HG03139 (cell line): ENCODE results near the gene CDK13.
A peak's percentile ranks its signal among the peaks of the same experiment; 100 is the strongest.
"Not testable (repeated sequence)": the region's sequence is repeated elsewhere in the genome, so short reads cannot be mapped to it uniquely, and the experiment has no call there.

Experiments
- ATAC-seq: cut with Tn5 transposase; IDR thresholded peaks from one replicate; pipeline ENCODE4 v1.9.1; 2021; ENCODE audit not compliant: unreplicated experiment

CDK13 gene

DNA sequence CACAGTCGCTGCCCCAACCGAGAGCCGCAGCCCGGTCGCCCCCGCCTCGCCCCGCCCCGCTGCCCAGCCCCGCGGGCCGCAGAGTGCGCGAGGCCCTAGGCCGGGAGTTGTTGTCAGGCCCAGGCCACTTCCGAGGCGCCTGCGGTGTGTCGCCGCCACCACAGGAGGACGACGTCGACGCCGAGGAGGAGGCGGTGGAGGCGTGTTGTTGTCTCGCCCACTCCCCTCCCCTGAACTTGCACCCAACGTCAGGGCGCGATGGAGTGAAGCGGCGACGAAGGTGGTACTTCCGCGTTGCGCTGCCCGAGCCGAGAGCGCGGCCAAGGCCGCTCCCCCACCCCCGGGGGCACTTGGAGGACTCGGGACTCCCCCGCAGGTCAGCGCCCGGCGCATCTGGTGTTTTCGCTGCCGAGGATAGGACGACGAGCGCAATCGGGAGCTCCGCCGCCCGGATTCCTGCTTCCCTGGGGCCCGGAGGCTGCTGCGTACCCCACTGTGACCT, at the start of gene CDK13:
CDK13 (plus strand) TSS at position 286 of the 502 bp plus-strand sequence. CDS start 386 bp downstream, outside the sequence.
- peak; percentile 33 for ATAC-seq

DNA sequence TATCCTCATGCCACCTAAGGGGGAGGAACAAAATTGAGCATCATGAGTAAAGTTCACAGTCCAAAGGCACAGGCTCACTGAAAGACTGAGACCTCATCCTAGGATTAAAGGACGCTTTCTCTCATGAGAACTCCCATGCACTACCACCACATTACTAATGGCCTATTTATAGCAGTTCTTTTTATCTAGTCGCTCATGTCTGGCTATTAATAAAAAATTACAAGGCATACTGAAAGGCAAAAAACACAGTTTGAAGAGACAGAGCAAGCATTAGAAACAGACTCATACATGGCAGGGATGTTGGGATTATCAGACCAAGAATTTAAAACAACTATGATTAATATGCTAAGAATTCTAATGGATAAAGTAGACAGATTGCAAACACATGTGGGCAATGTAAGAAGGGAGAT, 46.0 kb upstream of the CDK13 start:
- ATAC-seq, result no peak

DNA sequence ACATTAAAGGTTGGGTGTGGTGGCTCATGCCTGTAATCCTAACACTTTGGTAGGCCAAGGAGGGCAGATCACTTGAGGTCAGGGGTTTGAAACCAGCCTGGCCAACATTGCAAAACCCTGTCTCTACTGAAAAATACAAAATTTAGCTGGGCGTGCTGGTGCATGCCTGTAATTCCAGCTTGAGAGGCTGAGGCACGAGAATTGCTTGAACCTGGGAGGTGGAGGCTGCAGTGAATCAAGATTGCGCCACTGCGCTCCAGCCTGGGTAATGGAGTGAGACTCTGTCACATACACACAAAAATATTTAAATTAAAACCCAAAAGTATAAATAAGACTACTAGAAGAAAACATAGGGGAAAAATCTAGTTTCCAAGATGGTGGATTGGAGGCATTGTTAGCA, 41.9 kb upstream of the CDK13 start:
- ATAC-seq, result no peak

DNA sequence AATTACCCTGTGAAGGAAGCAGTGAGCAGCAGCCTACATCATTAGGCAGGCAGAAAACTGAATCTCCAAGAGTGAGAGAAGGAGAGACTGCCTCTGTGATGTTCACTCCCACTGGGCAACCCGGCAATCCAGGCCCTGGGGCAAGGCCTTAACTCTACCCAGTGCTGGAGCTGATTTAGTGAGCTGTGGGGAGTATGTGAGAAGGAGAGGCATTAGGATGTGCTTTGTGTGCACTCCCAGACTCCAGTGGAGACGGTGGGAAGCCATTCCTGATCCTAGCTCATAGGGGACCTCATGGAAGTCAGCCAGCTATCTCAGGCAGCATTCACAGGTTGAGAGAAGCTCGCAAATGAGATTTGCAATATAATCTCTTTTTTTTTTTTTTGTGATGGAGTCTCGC, 41.1 kb upstream of the CDK13 start:
- ATAC-seq, result no peak

DNA sequence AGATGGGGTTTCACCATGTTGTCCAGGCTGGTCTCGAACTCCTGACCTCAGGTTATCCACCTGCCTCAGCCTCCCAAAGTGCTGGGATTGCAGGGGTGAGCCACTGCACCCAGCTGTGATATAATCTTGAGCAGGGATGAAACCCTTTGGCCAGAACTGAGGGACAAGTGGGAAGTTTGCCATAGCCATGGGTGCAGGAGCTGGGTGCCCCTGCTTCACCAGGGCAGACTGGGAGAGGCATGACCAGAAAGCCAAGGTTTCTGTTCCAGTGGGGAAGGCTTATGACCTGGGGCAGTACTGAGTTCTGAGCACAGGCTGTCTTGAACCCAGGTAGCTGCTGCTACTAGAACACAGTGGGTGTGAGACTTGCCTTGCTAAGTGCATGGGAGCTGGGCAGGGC, 40.5 kb upstream of the CDK13 start:
- ATAC-seq, result no peak

DNA sequence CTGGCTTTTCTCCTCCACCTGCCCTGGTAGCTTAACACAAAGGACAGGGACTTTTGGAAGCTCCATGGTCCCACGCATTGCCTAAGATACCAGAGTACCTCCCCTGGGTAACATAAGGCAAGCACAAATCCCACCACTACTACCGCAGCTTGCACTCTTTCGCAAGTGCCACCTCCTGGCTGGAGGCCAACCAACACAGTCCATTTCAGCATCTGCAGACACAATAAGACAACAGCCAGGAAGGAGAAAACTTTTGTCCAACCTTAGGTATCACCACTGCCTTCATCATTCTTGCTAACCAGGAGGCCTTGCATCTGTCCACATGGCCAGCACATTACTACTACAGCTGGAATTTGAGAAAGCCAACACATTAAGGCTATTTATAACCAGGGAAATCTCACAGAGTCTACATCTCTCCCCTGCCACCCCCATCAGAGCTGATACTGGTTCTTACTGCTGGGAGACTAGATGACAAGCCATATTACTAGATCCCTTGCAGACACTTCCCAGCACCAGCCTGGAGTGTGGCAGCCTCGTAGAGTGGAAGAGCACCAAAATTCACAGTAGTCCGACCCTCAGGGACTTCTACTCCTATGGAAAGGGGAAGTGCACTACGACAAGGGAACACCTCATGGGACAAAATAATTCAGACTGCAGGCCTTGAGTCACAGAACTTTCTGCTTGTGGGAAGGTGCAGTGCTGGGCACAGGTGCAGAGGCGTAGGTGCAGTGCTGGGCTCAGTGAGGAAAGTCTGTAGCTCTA, 39.8 kb upstream of the CDK13 start:
- no peak for ATAC-seq

DNA sequence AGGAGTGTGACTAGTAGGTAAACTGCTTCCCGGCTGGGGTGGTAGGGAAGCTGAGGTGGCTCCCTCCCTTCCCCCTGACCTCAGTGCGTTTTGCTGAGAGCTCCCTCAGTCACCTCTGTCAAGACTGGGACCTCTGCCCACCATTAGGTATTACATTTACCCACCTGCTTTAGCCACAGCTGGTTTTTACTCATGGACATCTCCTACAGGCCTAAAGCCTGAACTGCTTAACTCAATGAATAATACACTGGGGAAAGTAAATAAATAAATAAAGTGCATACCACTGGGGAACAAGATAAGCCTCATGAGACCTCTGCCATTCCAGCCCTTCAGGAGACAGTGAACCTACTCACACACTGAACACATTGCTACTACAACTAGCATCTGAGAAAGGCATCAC, 38.9 kb upstream of the CDK13 start:
- ATAC-seq, result no peak

DNA sequence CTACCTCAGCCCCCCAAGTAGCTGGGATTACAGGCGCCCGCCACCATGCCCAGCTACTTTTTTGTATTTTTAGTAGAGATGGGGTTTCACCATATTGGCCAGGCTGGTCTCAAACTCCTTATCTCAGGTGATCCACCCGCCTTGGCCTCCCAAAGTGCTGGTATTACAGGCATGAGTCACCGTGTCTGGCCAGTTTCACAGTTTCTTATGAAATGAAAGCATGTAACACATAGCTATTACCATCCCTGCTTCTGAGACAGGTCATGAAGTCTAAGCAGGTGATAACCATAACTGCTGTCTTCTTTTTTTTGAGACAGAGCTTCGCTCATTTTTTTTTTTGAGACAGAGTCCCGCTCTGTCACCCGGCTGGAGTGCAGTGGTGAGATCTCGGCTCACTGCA, 34.2 kb upstream of the CDK13 start:
- not testable (repeated sequence) for ATAC-seq

DNA sequence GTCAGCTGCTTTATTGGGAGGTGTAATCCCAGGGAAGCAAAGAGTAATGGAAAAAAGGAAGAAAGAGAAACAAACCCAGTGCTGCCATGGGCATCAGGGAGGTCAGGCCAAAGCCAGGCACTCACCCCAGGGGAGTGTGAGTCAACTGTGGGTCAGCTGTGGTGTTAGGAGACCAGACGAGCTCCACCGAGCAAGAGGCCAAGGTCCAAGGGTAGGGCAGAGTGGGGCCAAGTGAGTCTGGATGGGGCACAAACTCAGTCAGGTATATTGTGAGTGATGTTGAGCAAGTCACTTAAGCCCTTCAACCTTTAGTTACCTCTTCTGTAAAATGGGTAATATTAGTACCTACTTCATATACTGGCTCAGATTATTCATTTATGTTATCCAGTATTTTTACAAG, 30.4 kb upstream of the CDK13 start:
- no peak for ATAC-seq

DNA sequence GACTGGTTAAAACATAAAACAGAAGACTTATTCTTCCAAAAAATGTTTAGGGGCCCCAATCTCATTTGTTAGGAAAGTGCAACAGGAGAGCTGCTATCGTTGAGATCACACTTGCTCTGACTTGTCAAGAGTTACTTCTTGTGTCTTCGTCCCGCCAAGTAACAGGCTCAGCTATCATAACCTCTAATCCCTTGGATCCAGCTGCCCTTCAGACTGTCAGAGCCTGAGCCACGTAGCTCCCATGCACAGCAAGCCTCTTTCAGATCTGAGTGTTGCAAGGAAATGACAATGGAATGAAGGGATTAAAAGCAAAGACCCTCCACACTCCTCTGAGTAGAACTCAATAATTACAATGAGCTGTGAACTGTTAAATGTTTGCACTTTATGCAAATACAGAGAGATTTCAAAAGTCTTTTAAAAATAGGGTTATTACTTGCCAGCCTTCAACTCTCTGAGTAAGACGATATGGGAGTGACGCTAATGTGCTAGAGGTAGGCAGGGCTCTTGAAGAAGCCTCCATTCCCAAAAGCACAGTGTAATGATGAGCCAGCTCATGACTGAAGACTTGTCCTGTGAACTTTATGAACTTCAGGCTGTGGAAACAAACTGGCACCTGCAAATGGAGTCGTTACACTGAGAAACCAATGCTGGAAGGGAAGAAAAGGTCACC, 28.4 kb upstream of the CDK13 start:
- ATAC-seq, result no peak

DNA sequence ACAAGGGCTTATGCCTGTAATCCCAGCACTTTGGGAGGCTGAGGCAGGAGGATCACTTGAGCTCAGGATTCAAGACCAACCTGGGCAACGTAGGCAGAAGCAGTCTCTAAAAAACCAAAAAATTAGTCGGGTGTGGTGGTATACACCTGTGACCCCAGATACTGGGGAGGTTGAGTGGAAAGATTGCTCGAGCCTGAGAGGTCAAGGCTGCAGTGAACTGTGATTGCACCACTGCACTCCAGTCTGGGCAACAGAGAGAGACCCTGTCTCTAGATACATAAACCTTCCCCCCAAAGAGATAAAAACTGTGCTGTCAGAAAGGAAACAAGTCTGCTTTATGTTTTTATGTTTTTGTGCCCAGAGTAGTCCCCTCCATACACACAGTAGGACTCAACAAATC, 27.5 kb upstream of the CDK13 start:
- ATAC-seq, result no peak

DNA sequence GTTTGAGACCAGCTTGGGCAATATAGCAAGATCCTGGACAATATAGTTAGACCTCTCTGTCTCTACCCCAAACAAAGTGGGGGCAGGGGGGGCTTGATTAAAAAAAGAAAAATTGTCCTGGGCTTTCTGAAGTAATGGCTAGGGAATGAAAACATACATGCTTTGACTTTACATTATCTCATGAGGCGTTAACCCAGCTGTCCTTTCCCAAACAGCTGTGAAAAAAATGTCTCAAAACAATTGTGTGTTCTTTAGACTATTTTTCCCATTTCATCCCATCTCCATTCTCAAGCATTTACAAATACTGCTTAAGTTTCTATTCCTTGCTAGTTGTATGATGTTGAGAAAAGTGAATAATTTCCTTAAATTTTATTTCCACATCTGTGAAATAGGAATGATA, 27.0 kb upstream of the CDK13 start:
- ATAC-seq, result no peak

DNA sequence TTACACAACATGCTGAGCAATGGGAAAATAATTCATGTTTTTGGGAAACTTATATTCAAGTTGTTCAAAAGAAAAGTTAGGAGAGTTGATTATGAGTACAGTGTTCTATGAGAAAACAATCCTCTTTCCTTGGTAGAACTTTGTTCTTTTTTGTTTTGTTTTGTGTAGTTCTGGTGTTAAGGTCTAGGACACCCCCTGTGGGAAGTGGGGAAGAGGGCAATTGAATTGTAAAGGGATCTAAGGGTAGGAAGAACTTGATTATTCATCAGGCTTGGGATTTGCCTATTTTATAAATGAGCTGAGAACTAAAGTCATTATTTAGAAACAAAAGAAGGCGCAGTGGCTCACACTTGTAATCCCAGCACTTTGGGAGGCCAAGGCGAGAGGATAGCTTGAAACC, 25.9 kb upstream of the CDK13 start:
- no peak for ATAC-seq

DNA sequence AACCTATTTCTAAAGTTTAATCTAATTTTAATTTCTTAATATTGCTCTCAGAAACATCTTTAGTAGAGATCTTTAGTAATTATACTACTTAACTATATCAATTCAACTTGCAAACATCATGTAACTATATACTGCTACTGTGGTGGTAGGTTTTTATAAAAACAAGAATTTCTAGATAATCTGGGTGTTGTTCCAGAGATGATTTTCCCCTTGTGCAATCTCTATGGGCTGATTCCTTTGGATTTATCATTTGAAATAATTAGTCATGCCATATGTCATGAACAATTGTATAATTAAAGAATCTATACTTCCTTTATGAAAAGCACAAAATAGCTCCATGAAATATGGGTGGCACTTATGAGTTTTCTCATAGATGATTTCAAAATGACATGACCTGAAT, 23.9 kb upstream of the CDK13 start:
- no peak for ATAC-seq

DNA sequence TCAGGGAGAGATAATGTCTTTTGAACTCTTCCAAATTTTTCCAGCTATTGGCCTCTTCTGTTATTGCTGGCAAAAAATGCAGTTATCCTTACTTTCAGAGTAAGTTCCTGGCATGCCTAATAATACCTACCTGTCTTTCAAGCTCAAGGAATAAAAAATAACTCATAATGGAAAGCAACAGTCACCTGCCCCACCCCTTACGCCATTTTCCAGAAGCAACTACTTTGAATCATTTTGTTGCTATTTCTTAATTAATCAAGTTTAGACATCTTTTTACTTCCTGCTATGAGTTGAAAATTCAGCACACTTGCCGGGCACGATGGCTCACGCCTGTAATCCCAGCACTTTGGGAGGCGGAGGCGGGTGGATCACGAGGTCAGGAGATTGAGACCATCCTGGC, 23.0 kb upstream of the CDK13 start:
- no peak for ATAC-seq

DNA sequence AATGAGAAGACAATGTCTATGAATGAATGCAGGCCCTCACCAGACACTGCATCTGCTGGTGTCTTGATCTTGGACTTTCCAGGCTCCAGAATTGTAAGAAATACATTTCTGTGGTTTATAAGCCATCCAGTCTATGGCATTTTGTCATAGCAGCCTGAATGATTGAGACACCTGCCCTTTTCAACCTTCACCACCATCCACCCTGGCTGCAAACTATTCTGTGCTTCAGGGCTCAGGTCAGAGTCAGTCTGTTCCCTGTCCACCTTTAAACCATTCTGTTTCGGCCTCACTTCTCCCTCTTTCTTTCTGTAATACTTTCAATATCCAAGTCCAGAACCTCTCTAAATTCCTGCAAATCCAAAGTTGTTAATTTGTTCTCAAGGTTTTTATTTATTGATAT, 15.9 kb upstream of the CDK13 start:
- no peak for ATAC-seq

DNA sequence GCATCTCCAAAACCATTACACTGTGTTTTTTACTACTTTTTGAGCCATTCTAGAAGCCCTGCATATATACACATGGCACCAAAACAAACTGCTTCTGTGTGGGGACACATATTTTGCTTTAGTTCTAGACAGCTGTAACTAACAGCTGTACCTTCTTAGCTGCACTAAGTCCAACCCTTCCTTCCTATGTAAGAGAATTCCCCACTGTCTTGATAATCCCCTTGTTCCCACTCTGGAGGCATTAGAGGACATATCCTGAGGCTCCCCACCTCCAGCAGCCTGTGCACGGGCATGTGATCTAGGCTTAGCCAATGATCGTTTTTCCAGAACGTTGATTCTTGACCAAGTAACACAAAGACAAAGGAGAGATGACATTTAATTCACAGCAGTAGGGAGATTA, 13.3 kb upstream of the CDK13 start:
- ATAC-seq, result no peak

DNA sequence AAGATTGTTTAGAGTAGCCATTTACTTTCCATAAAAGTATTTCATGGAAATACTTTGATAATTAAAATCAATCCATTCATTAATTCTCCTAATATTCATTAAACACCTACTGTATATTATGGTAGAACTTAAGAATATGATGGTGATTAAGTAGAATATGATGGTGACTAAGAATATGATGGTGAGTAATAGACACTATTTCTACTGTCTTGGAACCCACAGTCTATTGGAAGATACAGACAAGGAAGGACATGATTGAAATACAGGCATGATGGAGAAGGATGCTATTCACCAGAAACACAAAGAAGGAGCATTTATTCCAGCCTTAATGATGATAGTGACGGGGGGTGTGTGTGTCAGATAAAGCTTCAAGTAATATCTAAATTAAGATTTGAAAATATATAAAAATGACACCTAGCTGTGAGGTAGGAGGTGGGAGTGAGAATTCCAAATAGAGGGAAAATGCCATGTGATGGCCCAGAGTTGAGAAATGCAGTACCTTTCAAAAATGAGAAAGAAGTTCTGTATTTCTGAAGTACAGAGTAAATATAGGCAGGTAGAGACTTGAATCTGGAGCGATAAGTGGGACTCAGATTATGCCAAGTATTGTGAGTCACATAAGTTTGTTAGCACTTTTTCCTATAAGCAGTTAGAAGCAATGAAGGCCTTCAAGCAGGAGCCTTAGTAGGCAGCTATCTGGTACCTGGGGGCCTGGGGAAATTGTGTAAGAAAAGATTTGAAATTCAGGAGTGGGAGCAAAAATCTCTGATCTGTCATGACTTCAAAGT, 12.5 kb upstream of the CDK13 start:
- no peak for ATAC-seq

DNA sequence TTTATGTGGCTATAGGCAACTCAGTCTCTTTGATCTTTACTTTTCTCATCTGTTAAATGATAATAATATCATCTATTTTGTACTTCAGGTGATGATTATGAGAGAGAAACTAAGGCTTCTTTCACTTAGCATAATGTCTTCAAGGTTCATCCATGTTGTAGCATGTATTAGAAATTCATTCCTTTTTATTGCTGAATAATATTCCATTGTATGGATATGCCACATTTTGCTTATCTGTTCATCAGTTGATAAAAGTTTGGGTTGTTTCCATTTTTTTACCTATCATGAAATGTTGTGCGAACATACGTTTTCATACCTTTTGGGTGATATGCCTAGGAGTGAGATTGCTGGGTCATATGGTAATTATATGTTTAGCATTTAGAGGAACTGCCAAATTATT, 7.2 kb upstream of the CDK13 start:
- no peak for ATAC-seq

DNA sequence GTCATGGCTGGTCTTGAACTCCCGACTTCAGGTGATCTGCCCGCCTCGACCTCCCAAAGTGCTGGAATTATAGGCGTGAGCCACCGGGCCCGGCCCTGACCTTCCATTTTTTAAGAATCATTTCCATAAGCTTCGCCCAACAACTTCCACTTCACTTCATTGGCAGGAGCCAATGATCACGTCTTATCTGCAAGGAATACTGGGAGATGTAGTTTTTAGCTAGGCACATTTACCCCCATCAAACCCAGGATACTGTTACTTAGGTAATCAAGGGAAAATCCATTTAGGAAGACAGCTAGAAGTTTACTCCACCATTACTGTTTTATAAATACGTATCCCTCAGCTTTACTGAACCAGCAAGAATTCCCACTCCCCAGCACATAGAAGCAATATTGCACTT, 3.4 kb upstream of the CDK13 start:
- no peak for ATAC-seq

DNA sequence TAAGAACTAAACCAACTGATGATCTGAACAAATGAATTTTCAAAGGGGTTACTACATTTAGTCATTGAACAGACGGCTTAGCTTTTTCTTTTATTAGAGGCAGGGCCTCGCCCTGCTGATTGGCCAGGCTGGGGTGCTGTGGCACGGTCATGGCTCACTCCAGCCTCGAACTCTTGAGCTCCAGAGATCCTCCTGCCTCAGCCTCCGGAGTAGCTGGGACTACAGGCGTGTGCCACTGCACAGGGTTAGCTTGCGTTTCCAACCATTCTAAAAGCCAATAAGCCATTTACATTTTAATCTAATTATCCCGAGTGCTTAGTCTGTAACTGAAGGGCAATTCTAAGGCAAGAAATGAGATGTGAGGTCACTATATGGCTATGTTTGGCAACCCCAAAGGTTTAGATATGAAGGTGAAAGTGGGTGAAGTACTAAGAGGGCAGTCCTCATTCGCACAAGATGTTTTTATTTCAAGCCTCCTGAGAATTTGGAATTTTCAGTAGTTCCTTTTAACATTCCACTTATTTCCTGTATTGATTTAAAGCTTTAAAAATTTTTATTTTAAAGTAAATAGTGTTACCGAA, 1.6 kb upstream of the CDK13 start:
- no peak for ATAC-seq
